ENCODE results near the gene RAB36.

Gene RAB36

GRCh38 chr22:23104187-23104971 lies 40.9 kb upstream of the RAB36 start:
- no peak overlapping the region for H3K4me3 ChIP-seq (ENCODE audit: low read depth, low read length)
- in situ Hi-C loops (cut with HindIII; ENCODE audit: low sequenced_read_pairs) = no loop called here
- TF ChIP-seq CTCF (IDR thresholded peaks at IDR 0.05; ENCODE audit: low read depth, low read length, missing control alignments) = no peak
- no peak for DNase-seq (ENCODE audit: low read depth)

DNA sequence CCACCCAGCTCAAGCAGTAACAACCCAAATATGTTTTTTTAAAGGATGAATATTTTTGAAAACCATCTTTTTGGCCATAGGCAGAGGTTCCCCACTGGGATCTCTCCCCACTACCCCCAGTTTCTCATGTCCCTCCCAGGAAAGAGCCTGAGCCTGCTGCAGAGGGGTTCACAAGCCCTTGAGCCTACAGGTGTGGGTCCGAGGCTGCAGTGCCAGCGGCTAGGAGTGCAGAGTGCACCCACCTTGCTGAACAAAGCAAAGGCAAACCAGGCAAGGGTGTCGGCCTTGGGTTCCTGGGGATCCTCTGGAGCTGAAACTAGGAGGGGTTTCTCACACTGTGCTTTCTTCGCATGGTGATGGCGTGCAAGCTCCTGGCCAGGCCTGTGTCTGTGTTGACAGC lies 40.0 kb upstream of the RAB36 start:
- TF ChIP-seq CTCF (IDR thresholded peaks at IDR 0.05; ENCODE audit: low read depth, low read length, missing control alignments) = no peak
- DNase-seq (ENCODE audit: low read depth) = no peak
- H3K4me3 ChIP-seq (ENCODE audit: low read depth, low read length) = no peak overlapping the region
- in situ Hi-C loops (cut with HindIII; ENCODE audit: low sequenced_read_pairs) = no loop called here

- in situ Hi-C loops (cut with HindIII; ENCODE audit: low sequenced_read_pairs) = no loop called here
- DNase-seq (ENCODE audit: low read depth) = no peak
- TF ChIP-seq CTCF (IDR thresholded peaks at IDR 0.05; ENCODE audit: low read depth, low read length, missing control alignments) = no peak
Observed at GRCh38 chr22:23105919-23106318, 39.4 kb upstream of the RAB36 start.

GRCh38 chr22:23106344-23106743 lies 38.9 kb upstream of the RAB36 start:
- TF ChIP-seq CTCF (IDR thresholded peaks at IDR 0.05; ENCODE audit: low read depth, low read length, missing control alignments) = no peak
- no peak for DNase-seq (ENCODE audit: low read depth)
- in situ Hi-C loops (cut with HindIII; ENCODE audit: low sequenced_read_pairs) = no loop called here
- no peak overlapping the region for H3K4me3 ChIP-seq (ENCODE audit: low read depth, low read length)

More at GRCh38 chr22:23105919-23106318, 39.4 kb upstream of the RAB36 start:
- H3K4me3 ChIP-seq (ENCODE audit: low read depth, low read length) = no peak overlapping the region

- in situ Hi-C loops (cut with HindIII; ENCODE audit: low sequenced_read_pairs) = no loop called here
- no peak for DNase-seq (ENCODE audit: low read depth)
- H3K4me3 ChIP-seq (ENCODE audit: low read depth, low read length) = no peak overlapping the region
- no peak for TF ChIP-seq CTCF (IDR thresholded peaks at IDR 0.05; ENCODE audit: low read depth, low read length, missing control alignments)
Observed at GRCh38 chr22:23106906-23107367, 38.3 kb upstream of the RAB36 start.

GRCh38 chr22:23107487-23108248 lies 37.6 kb upstream of the RAB36 start:
- H3K4me3 ChIP-seq (ENCODE audit: low read depth, low read length) = no peak overlapping the region
- in situ Hi-C loops (cut with HindIII; ENCODE audit: low sequenced_read_pairs) = no loop called here
- no peak for TF ChIP-seq CTCF (IDR thresholded peaks at IDR 0.05; ENCODE audit: low read depth, low read length, missing control alignments)
- no peak for DNase-seq (ENCODE audit: low read depth)
